Activated gamma-delta T cell treated with Interleukin-2 at 50 U/mL for 16 hours (primary cell): ENCODE data around the gene RNU6-9.

Experiments
- DNase-seq: peaks from one replicate; pipeline ENCODE4 v3.0.0-alpha.2; 2020

Gene RNU6-9

GRCh38 chr19:937259-937694 lies 44.0 kb downstream of the RNU6-9 start:
- peak; percentile 48 for DNase-seq

GRCh38 chr19:938233-938923 lies 45.1 kb downstream of the RNU6-9 start:
- DNase-seq = no peak

- no peak for DNase-seq
Measured at GRCh38 chr19:939439-939838, 46.2 kb downstream of the RNU6-9 start.

- DNase-seq = no peak
Measured at GRCh38 chr19:939922-940321, 46.6 kb downstream of the RNU6-9 start.

GRCh38 chr19:940591-941291 lies 47.5 kb downstream of the RNU6-9 start:
- peak; percentile 77 for DNase-seq

GRCh38 chr19:941292-942132 lies 48.2 kb downstream of the RNU6-9 start:
- no peak for DNase-seq

- no peak for DNase-seq
Measured at GRCh38 chr19:942133-942645, 48.9 kb downstream of the RNU6-9 start.
